ENCODE results near the gene RAB6B. TPM values are rescaled to one million over a fixed set of nuclear protein-coding genes. Genes with fewer than 3 reads are reported as not detected.

RAB6B gene
- total and polyA plus RNA-seq, 2 experiments from 2014 or later, result 1.2 to 3.9 TPM

DNA sequence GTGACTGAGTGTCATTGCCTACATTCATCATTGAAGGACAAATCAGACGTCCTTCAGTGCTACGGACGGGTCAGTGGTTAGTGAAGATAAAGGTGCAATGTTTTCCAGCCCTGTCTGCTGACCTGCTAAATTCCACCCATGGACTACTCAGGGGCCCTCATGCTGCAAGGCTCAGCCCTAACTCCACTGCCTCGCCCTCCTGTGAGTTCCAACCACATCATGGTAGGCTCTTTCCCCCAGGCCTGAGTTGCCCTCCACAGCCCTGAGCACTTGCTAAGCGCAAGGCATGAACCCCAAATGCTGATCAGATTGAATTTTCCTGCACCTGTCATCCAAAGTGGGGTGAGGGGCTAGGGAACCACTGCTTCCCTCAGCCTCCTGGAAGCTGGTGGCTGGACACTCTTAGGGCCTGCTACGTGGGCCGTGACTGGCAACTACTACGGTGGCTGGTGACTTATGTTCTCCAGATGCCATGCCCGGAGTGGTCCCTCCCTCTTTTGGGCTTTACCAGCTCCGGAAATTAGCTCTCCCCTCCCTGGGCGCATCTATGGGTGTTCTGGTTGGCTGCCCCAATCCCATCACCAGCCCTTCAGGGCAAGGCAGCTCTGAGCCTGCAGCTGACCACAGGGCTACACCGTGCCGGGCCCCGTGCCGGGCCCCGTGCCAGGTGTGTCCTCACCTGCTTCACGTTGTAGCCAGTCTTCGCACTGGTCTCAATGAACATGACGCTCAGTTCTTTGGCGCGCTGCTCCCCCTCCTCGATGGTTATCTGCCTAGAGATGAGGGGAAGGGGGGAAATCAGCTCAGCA is 58.0 kb downstream of the RAB6B start (continued):
- TF ChIP-seq, protein P1, sequence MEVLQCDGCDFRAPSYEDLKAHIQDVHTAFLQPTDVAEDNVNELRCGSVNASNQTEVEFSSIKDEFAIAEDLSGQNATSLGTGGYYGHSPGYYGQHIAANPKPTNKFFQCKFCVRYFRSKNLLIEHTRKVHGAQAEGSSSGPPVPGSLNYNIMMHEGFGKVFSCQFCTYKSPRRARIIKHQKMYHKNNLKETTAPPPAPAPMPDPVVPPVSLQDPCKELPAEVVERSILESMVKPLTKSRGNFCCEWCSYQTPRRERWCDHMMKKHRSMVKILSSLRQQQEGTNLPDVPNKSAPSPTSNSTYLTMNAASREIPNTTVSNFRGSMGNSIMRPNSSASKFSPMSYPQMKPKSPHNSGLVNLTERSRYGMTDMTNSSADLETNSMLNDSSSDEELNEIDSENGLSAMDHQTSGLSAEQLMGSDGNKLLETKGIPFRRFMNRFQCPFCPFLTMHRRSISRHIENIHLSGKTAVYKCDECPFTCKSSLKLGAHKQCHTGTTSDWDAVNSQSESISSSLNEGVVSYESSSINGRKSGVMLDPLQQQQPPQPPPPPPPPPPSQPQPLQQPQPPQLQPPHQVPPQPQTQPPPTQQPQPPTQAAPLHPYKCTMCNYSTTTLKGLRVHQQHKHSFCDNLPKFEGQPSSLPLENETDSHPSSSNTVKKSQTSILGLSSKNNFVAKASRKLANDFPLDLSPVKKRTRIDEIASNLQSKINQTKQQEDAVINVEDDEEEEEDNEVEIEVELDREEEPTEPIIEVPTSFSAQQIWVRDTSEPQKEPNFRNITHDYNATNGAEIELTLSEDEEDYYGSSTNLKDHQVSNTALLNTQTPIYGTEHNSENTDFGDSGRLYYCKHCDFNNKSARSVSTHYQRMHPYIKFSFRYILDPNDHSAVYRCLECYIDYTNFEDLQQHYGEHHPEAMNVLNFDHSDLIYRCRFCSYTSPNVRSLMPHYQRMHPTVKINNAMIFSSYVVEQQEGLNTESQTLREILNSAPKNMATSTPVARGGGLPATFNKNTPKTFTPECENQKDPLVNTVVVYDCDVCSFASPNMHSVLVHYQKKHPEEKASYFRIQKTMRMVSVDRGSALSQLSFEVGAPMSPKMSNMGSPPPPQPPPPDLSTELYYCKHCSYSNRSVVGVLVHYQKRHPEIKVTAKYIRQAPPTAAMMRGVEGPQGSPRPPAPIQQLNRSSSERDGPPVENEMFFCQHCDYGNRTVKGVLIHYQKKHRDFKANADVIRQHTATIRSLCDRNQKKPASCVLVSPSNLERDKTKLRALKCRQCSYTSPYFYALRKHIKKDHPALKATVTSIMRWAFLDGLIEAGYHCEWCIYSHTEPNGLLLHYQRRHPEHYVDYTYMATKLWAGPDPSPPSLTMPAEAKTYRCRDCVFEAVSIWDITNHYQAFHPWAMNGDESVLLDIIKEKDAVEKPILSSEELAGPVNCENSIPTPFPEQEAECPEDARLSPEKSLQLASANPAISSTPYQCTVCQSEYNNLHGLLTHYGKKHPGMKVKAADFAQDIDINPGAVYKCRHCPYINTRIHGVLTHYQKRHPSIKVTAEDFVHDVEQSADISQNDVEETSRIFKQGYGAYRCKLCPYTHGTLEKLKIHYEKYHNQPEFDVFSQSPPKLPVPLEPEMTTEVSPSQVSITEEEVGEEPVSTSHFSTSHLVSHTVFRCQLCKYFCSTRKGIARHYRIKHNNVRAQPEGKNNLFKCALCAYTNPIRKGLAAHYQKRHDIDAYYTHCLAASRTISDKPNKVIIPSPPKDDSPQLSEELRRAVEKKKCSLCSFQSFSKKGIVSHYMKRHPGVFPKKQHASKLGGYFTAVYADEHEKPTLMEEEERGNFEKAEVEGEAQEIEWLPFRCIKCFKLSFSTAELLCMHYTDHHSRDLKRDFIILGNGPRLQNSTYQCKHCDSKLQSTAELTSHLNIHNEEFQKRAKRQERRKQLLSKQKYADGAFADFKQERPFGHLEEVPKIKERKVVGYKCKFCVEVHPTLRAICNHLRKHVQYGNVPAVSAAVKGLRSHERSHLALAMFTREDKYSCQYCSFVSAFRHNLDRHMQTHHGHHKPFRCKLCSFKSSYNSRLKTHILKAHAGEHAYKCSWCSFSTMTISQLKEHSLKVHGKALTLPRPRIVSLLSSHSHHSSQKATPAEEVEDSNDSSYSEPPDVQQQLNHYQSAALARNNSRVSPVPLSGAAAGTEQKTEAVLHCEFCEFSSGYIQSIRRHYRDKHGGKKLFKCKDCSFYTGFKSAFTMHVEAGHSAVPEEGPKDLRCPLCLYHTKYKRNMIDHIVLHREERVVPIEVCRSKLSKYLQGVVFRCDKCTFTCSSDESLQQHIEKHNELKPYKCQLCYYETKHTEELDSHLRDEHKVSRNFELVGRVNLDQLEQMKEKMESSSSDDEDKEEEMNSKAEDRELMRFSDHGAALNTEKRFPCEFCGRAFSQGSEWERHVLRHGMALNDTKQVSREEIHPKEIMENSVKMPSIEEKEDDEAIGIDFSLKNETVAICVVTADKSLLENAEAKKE (CRISPR knock-in tag; IDR thresholded peaks at IDR 0.05), result no peak
- TF ChIP-seq, protein P2, sequence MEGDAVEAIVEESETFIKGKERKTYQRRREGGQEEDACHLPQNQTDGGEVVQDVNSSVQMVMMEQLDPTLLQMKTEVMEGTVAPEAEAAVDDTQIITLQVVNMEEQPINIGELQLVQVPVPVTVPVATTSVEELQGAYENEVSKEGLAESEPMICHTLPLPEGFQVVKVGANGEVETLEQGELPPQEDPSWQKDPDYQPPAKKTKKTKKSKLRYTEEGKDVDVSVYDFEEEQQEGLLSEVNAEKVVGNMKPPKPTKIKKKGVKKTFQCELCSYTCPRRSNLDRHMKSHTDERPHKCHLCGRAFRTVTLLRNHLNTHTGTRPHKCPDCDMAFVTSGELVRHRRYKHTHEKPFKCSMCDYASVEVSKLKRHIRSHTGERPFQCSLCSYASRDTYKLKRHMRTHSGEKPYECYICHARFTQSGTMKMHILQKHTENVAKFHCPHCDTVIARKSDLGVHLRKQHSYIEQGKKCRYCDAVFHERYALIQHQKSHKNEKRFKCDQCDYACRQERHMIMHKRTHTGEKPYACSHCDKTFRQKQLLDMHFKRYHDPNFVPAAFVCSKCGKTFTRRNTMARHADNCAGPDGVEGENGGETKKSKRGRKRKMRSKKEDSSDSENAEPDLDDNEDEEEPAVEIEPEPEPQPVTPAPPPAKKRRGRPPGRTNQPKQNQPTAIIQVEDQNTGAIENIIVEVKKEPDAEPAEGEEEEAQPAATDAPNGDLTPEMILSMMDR (conservative IDR thresholded peaks at IDR 0.05; ENCODE audit: low read depth in 2 of 2), result no peak
- TF ChIP-seq ZNF331 (CRISPR knock-in tag; IDR thresholded peaks at IDR 0.05; ENCODE audit: low read depth), result no peak
- no peak for TF ChIP-seq JUNB (IDR thresholded peaks at IDR 0.05; ENCODE audit: unreplicated experiment)
- TF ChIP-seq EZH2 (IDR thresholded peaks at IDR 0.05; ENCODE audit: low read depth, unreplicated experiment), result no peak
- TF ChIP-seq NANOG (IDR thresholded peaks at IDR 0.05; ENCODE audit: borderline replicate concordance), result no peak
- TF ChIP-seq CREB1 (CRISPR knock-in tag; IDR thresholded peaks at IDR 0.05; ENCODE audit: low read depth), result no peak
